ENCODE results near the gene NUCKS1.

Gene NUCKS1

DNA sequence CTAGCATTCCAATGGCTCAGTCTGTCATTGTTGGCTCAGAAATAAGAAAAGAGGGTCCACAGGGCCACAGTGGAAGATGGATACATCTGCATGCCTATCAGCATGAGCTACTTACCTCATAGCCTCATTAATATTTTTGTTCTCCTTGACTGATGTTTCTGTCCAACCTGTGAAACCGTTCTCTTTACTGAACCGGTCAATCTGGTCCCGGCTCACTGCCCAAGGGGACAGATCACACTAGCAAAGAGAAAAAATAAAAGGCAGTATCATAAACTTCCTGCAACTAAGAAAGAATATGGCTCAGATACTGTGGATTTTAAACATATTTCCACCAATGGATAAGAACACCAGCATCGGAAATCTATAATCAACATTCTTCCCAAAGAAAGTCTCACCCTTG, 20.6 kb upstream of the NUCKS1 start:
- DNase-seq (ENCODE audit: low read depth) = no peak

- no peak for DNase-seq (ENCODE audit: low read depth)
Measured at GRCh38 chr1:205769641-205770365, 19.8 kb upstream of the NUCKS1 start.

- no peak for DNase-seq (ENCODE audit: low read depth)
Measured at GRCh38 chr1:205767248-205767647, 17.3 kb upstream of the NUCKS1 start.

DNA sequence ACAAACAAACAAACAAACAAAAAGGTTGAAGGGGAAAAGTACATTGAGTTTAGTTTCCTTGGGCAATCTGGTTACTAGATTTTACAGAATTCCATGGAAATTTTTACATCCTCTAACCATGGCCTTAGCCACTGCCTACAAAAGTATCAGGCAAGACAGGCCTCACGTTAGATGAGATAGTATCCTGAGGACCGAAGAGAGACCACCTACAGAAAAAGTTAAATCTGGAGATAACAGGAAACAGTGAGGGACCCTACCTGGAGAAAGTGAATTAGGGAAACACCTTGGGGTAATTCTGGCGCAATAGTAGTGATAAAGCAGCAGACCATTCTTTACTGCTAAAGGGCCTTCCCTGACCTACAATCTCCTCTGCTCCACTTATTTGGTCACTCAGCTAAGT, 16.6 kb upstream of the NUCKS1 start:
- DNase-seq (ENCODE audit: low read depth) = no peak

- DNase-seq (ENCODE audit: low read depth) = no peak
Measured at GRCh38 chr1:205766038-205766437, 16.1 kb upstream of the NUCKS1 start.

DNA sequence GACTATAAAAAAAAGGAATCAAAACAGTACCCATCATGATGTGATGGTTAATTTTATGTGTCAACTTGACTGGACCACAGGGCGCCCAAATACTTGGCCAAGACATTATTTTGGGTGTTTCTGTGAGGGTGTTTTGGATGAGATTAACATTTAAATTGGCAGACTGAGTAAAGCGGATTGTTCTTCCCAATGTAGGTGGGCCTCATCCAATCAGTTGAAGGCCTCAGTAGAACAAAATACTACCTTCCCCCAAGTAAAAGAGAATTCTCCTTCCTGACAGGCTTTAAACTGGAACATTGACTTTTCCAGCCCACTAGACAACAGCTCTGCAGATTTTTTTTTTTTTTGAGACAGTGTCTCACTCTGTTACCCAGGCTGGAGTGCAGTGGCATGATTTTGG, 14.6 kb upstream of the NUCKS1 start:
- no peak for DNase-seq (ENCODE audit: low read depth)

- DNase-seq (ENCODE audit: low read depth) = no peak
Measured at GRCh38 chr1:205763980-205764379, 14.0 kb upstream of the NUCKS1 start.

GRCh38 chr1:205760606-205761005, 10.6 kb upstream of the NUCKS1 start:
- DNase-seq (ENCODE audit: low read depth) = no peak

DNA sequence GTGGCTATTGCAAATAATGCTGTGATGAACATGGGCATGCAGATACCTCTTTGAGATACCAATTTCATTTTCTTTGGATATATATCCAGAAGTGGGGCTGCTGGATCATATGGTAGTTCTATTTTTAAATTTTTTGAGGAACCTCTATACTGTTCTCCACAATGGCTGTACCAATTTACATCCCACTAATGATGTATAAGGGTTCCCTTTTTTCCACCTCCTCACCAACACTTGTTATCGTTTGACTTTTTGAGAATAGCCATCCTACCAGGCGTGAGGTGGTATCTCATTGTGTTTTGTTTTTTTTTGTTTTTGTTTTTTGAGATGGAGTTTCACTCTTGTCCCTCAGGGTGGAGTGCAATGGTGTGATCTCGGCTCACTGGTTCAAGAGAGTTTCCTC, 6.6 kb upstream of the NUCKS1 start:
- DNase-seq (ENCODE audit: low read depth) = no peak

DNA sequence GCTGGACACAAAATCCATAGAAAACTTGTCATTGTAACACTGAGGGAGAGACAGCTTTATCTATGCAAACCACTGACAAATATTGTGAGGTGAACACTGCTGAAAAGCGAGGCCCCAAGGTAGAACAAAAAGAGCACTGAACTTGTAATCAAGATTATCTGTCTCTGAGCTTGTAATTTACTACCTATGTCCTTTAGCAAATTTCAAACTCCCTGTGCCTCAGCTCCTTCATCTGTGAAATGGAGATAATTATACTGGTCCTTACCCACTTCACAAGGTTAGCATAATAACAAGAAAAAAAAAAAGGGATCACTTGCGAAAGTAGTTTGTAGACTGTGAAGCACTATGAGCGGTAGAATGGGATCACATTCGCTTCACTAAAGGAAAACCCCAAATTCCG, 4.9 kb upstream of the NUCKS1 start:
- no peak for DNase-seq (ENCODE audit: low read depth)

- DNase-seq (ENCODE audit: low read depth) = no peak
Measured at GRCh38 chr1:205751036-205751651, 1.2 kb upstream of the NUCKS1 start.

DNA sequence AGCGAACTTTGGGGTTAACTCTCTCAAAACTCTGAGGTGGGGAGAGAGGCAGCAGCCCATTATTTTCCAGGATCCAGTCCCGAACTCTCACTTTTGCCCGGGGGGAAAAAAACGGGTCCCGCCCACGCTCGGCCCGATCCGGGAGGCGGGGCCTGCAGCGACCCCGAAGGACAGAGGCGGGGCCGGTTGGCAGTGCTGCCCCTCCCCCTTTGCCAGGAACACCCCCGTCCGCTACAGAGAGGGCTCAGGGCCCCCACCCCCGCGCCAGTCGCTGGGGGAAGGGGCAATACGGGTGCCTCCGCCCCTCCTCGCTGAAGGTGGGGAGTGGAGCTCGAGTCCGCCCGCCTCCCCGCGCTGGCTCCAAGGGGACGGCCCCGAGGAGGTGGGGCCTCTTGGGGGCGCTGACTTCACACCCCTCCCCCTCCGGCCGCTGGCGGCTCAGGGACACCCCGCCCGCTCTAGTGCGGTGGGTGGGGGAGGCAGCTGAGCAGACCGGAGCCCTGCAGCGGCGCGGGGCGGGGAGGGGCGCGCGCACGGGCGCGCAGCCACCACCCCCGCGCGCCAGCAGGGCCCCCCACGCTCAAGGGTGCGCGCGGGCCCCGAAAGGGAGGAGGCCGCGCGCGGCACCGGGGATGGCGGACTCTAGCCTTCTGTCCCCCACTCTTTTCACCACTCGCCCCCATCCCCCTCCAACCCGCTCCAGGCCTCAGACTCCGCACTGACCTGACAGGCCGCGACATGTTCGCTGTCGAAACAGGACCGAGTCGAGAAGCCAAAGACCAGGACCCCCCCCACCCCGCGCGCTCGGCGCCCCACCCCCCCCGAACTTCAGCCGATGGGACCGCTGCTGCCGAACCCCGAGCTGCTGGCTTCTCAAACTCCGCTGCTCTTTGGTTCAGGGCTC, 496 bp downstream of the NUCKS1 start:
- DNase-seq (ENCODE audit: low read depth) = peak; percentile 94

- peak; percentile 34 for DNase-seq (ENCODE audit: low read depth)
Measured at GRCh38 chr1:205748403-205749233, 1.4 kb downstream of the NUCKS1 start.

DNA sequence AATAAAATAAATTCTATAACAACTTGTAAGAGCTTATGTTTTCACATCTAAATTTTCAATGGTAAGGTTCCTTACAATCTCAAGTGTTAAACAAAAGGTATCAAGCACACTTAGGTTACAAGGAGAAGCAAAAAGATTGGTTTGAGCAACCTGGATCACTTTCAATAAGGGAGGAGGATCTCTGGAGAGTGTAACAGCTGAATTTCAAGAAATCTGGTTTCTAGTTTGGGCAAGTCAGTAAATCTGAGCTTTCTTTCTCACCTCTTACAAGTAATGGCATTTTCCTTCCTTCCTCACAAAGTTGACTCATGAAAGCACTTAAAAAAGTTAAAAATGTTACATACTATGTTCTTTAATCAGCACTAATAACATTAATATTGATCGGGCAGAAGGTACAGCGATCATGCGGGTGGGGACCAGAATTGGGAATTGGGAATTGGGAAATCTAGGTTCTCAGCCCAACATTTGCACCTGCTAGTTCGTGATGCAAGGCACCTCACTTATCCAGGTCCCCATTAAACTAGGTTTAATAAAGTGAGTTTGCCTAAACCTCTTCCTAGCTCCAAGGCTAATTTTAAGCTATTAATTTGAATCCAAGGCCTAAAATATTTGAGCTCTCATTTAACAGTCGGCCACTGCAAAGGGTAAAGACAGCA, 3.1 kb downstream of the NUCKS1 start:
- DNase-seq (ENCODE audit: low read depth) = no peak

- DNase-seq (ENCODE audit: low read depth) = no peak
Measured at GRCh38 chr1:205744403-205744802, 5.6 kb downstream of the NUCKS1 start.

DNA sequence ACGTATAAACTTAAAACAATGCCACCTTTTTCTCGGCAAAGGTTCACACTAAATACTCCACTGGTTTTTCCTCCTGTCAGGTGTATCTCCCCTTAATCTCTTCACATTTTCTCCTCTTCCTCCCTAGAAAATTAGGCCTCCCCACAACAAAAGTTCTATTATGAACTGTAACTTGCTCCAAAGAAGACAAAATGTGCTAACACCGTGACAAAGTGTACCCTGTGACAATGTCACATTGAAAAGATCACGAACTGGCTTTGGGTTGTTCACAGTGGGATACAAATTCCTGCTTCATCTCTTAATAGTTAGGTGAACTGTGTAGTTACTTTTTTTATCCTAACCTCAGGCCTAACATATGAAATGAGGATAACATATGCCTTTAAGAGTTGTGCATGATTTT, 6.0 kb downstream of the NUCKS1 start:
- no peak for DNase-seq (ENCODE audit: low read depth)

- no peak for DNase-seq (ENCODE audit: low read depth)
Measured at GRCh38 chr1:205741681-205742080, 8.3 kb downstream of the NUCKS1 start.

DNA sequence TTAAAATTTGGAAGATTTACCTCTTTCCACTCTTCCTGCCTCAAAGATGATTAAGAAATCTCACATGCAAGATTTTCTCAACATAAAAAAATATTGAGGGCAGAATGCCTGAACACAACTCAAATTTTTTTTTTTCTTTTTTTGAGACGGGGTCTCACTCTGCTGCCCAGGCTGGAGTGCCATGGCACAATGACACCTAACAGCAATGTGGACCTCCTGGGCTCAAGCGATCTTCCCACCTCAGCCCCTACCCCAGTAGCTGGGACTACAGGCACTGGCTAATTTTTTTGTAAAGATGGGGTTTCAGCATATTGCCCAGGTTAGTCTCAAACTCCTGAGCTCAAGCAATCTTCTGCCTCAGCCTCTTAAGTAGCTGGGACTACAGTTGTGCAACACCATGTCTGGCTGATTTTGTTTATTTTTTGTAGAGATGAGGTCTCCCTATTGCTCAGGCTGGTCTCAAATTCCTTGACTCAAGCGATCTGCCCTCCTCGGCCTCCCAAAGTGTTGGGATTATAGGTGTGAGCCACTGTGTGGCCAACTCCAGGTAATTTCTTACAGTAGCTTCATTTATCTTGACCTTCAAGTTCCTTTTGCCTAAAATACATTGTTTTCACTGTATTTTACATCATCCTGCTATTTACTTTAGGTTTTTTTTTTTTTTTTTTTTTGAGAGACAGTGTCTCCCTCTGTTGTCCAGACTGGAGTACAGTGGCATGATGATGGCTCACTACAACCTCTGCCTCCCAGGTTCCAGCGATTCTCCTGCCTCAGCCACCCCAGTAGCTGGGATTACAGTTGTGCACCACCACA, 10.4 kb downstream of the NUCKS1 start:
- no peak for DNase-seq (ENCODE audit: low read depth)

GRCh38 chr1:205735218-205735617, 14.8 kb downstream of the NUCKS1 start:
- DNase-seq (ENCODE audit: low read depth) = no peak

GRCh38 chr1:205733438-205734175, 16.4 kb downstream of the NUCKS1 start:
- DNase-seq (ENCODE audit: low read depth) = no peak
